Spleen (tissue), 11 donors: ENCODE measurements around the gene THAP12. TPM values are rescaled to one million over a fixed set of nuclear protein-coding genes. Genes with fewer than 3 reads are reported as not detected.

ENCODE experiments used
- DNase-seq: peaks from one replicate; pipeline ENCODE4 v3.0.0-alpha.2; 2020
- H3K27ac ChIP-seq, 8 donors: fragments of 200-600 bp; sonication (generic) in 7 of 8; 1 replicate in 4 of 8; 2 replicates in 4 of 8; pipeline versions ENCODE4 v1.5.0 to v1.8.0; 2016 to 2021; ENCODE audit warnings: inconsistent platforms in 4 of 8, mild to moderate bottlenecking in 4 of 8, moderate library complexity in 1 of 8
- H3K27me3 ChIP-seq, 7 donors: fragments of 200-600 bp; sonication (generic) in 6 of 7; replicated peaks in 1 of 7; 1 replicate in 4 of 7; 2 replicates in 3 of 7; pipeline versions ENCODE4 v1.5.0 to v1.8.0; 2016 to 2021; ENCODE audit warnings: inconsistent platforms in 3 of 7, mild to moderate bottlenecking in 1 of 7
- H3K36me3 ChIP-seq, 6 donors: fragments of 200-600 bp; sonication (generic) in 5 of 6; 1 replicate in 4 of 6; 2 replicates in 2 of 6; pipeline versions ENCODE4 v1.5.0 to v1.8.0; 2016 to 2021; ENCODE audit warnings: inconsistent platforms in 2 of 6
- H3K4me1 ChIP-seq, 6 donors: fragments of 200-600 bp; sonication (generic) in 5 of 6; 1 replicate in 3 of 6; 2 replicates in 3 of 6; pipeline versions ENCODE4 v1.5.0 to v1.8.0; 2016 to 2021; ENCODE audit warnings: inconsistent platforms in 3 of 6
- H3K4me3 ChIP-seq, 8 donors: fragments of 200-600 bp; sonication (generic) in 7 of 8; 1 replicate in 4 of 8; 2 replicates in 4 of 8; pipeline versions ENCODE4 v1.5.0 to v1.8.0; 2016 to 2021; ENCODE audit warnings: inconsistent platforms in 4 of 8, mild to moderate bottlenecking in 4 of 8, moderate library complexity in 2 of 8
- H3K9me3 ChIP-seq, 8 donors: fragments of 200-600 bp; sonication (generic) in 7 of 8; 1 replicate in 4 of 8; 2 replicates in 4 of 8; pipeline versions ENCODE4 v1.5.0 to v1.8.0; 2016 to 2021; ENCODE audit warnings: inconsistent platforms in 4 of 8
- POLR2A ChIP-seq, 3 donors: fragments of 450-650 bp; IDR thresholded peaks; one replicate each; pipeline ENCODE4 v1.5.1; 2017; ENCODE audit warnings: antibody characterized with exemption in 3 of 3, mild to moderate bottlenecking in 1 of 3
- POLR2AphosphoS5 ChIP-seq, 3 donors: sonication (generic); formaldehyde crosslinking; IDR thresholded peaks; one replicate each; pipeline ENCODE4 v1.5.1; 2017; ENCODE audit warnings: antibody characterized with exemption in 3 of 3
- WGBS, 5 donors: extraction: QIAGEN DNeasy Blood & Tissue Kit in 3 of 5; methylation state at CpG; one replicate each; pipeline versions ENCODE4 v1.1.5 to v1.1.7; 2013 to 2018; 5-methylcytosine and 5-hydroxymethylcytosine counted together
- intact Hi-C: fragments of 100-400 bp; cut with DNase I; formaldehyde crosslinking; loops from one replicate; pipeline ENCODE4 v1.15.0; 2023; ENCODE audit warnings: low total_unique reads
- polyA plus RNA-seq, 3 donors: library from polyadenylated mRNA; stranded (reverse); fragments of 200-250 nt; gene quantifications; one replicate each; pipeline ENCODE4 v1.2.1, GENCODE V29; 2013
- small RNA-seq, 4 donors: library from RNA; depleted of rRNA; stranded (forward); fragments of <200 nt; gene quantifications; one replicate each; pipeline ENCODE3, GENCODE V24; 2016
- total RNA-seq, 7 donors: library from RNA; depleted of rRNA in 3 of 7; stranded (reverse); fragments of >200 nt in 3 of 7; fragmentation: NEBNext Ultra II Directional in 4 of 7; extraction: Animal tissue kit (Norgen Biotek cat#: 25700) in 4 of 7; gene quantifications; one replicate each; pipeline versions ENCODE4 v1.1.0 to v1.2.1, GENCODE V29; 2016 to 2021
- TF ChIP-seq, protein P1 (sequence below), 11 experiments: fragments of 200-600 bp in 7 of 11; fragments of 450-650 bp in 4 of 11; sonication (generic) in 4 of 11; IDR thresholded peaks in 8 of 11; conservative IDR thresholded peaks in 3 of 11; 1 replicate in 7 of 11; 2 replicates in 4 of 11; pipeline versions ENCODE4 v1.4.0 to v1.8.0; 2016 to 2021; ENCODE audit warnings: antibody characterized with exemption in 11 of 11, inconsistent platforms in 4 of 11, mild to moderate bottlenecking in 1 of 11
- donor health status: healthy with polysubstance abuse.
- donor health status: DM: no; HTN: no; CAD: no; lungs with moderate emphysema.
- donor health status: DM: no; HTN: no; CAD: no.
- donor health status: Bipolar disorder and iron deficiency.
- donor health status: healthy.
- donor health status: DM: no; HTN: no; CAD: no.
- donor health status: DM: yes; HTN: yes; CAD: no.

The THAP12 gene
- total and polyA plus RNA-seq, 10 donors, result 28.4 to 51.8 (median 39.6) TPM

DNA sequence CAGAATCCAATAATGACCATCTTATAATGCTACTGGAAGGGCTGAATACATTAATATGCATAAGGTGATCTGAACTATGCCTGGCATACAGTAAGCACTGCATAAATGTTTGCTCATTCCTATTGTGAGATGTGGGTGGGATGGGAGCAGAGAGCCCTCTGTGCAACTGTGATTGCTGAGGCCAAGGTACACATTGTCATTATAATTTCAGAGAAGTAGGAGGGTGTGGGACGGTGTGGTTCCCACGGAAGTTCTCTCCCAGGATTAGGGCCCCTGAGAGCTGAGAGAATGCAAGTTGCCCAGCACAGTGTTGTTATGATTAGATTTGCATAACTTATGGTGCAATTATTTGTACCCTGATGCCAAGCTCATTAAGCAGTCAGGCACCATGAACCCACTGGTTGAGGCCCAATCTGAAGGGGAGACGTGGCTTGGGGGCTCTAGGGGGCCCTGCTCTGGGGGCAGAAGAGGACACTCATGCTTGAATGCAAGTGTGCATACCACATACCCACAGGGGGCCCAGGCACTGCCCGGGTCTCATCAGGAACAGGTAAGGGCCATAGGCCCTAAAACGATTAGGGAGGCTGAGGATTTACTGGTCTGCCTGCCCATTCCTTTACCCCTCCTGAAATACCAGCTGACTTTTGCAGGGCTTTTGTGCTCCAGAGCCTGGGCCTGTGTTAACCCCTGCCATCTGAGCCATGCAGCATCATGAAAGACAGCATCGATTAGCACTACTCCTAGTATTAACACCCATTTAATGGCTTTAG, 72.8 kb downstream of the THAP12 start:
- 76 to 87% (median 81%) methylated on average over 4 to 6 of the region's 6 CpGs for WGBS, 5 donors
- no peak for DNase-seq
- intact Hi-C loops, result no loop called here
- Histone ChIP-seq H3K36me3 (no peaks in the 10 kb centered on the region), H3K4me1 (no peaks in the 10 kb centered on the region), H3K27ac (no peak overlapping the region), H3K9me3 (no peaks in the 10 kb centered on the region), H3K27me3 (no peaks in the 10 kb centered on the region), H3K4me3 (no peak overlapping the region)
- TF ChIP-seq, protein P1, sequence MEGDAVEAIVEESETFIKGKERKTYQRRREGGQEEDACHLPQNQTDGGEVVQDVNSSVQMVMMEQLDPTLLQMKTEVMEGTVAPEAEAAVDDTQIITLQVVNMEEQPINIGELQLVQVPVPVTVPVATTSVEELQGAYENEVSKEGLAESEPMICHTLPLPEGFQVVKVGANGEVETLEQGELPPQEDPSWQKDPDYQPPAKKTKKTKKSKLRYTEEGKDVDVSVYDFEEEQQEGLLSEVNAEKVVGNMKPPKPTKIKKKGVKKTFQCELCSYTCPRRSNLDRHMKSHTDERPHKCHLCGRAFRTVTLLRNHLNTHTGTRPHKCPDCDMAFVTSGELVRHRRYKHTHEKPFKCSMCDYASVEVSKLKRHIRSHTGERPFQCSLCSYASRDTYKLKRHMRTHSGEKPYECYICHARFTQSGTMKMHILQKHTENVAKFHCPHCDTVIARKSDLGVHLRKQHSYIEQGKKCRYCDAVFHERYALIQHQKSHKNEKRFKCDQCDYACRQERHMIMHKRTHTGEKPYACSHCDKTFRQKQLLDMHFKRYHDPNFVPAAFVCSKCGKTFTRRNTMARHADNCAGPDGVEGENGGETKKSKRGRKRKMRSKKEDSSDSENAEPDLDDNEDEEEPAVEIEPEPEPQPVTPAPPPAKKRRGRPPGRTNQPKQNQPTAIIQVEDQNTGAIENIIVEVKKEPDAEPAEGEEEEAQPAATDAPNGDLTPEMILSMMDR (IDR thresholded peaks at IDR 0.05 in 8 of 11, conservative IDR thresholded peaks at IDR 0.05 in 3 of 11), result no peak
- TF ChIP-seq POLR2AphosphoS5 (IDR thresholded peaks at IDR 0.05) (no peak), POLR2A (IDR thresholded peaks at IDR 0.05) (no peak)

DNA sequence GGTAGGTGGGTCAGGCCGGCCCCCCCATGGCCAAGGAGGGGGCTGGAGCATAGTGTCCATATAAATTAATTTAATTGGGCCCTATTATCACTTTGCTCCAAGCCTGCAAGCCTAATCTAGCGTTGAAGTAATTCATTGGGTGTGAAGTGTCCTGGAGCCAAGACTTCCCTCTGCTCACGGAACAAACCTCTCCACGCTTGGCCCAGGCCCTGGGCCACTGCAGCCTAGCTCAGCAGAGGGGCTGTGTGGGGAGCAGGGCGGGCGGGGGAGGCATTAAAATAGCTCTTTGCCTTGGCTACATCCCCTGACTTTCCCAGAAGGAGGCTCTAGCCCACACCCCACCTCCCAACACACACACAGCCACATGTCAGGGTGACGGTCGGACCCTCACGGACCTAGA, 73.5 kb downstream of the THAP12 start:
- H3K27ac ChIP-seq, result no peak overlapping the region
- intact Hi-C loops, result no loop called here
- H3K27me3 ChIP-seq, result no peaks in the 10 kb centered on the region
- no peaks in the 10 kb centered on the region for H3K9me3 ChIP-seq
- no peaks in the 10 kb centered on the region for H3K36me3 ChIP-seq
- no peaks in the 10 kb centered on the region for H3K4me1 ChIP-seq
- WGBS, 5 donors, result 88 to 98% (median 89%) methylated on average over 6 to 9 of the region's 9 CpGs
- no peak for DNase-seq
- TF ChIP-seq, protein P1 (IDR thresholded peaks at IDR 0.05 in 8 of 11, conservative IDR thresholded peaks at IDR 0.05 in 3 of 11), result no peak
- no peak for TF ChIP-seq POLR2AphosphoS5 (IDR thresholded peaks at IDR 0.05)
- TF ChIP-seq POLR2A (IDR thresholded peaks at IDR 0.05), result no peak
- no peak overlapping the region for H3K4me3 ChIP-seq

DNA sequence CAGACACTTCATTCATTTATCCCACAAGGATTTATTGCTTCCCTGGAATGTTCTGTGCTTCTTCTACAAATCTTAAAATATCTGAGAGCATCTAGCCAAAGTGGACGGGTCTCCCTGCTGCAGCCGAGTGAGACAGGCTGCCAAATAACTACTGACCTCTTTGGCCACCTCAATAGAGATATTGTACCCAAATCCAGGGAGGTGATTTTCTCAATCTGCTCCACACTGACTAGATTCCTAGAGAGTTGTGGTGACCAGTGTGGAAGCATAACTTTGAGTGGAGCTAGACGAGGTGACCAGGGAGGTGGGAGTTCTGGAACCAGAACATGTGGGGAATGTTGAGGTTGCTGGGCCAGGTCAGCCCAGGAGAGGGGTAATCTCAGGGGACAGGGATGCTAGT, 77.5 kb downstream of the THAP12 start:
- Histone ChIP-seq H3K27ac (no peak overlapping the region), H3K4me1 (no peaks in the 10 kb centered on the region), H3K4me3 (no peak overlapping the region), H3K9me3 (no peaks in the 10 kb centered on the region), H3K27me3 (no peaks in the 10 kb centered on the region), H3K36me3 (no peaks in the 10 kb centered on the region)
- TF ChIP-seq POLR2A (IDR thresholded peaks at IDR 0.05) (no peak), POLR2AphosphoS5 (IDR thresholded peaks at IDR 0.05) (no peak)
- TF ChIP-seq, protein P1 (IDR thresholded peaks at IDR 0.05 in 8 of 11, conservative IDR thresholded peaks at IDR 0.05 in 3 of 11), result no peak
- DNase-seq, result no peak
- WGBS, 5 donors, result 57 to 81% (median 73%) methylated on average over 3 of the region's 3 CpGs
- intact Hi-C loops, result no loop called here

DNA sequence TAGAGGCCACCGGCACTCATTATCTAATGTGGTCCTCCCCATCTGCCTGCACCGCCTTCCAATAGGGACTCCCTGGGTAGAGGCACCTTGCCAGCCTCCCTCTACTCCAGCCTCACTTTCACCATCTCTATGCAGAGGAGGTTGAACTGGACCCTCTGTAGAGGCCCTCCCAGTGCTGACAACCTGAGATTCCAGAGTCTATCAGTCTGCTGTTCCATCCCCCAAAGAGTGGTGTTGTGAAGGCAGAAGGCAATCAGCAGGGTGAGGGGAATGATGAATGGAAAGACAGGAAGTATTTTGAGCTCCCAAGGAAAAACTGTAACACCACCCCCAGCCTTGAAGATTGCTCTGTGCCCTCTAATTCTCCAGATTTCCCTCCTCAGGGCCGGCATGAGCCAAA, 77.9 kb downstream of the THAP12 start:
- no peaks in the 10 kb centered on the region for H3K27me3 ChIP-seq
- intact Hi-C loops, result no loop called here
- no peak for DNase-seq
- H3K4me1 ChIP-seq, result no peaks in the 10 kb centered on the region
- TF ChIP-seq, protein P1 (IDR thresholded peaks at IDR 0.05 in 8 of 11, conservative IDR thresholded peaks at IDR 0.05 in 3 of 11), result no peak
- TF ChIP-seq POLR2AphosphoS5 (IDR thresholded peaks at IDR 0.05) (no peak), POLR2A (IDR thresholded peaks at IDR 0.05) (no peak)
- WGBS, 5 donors, result 68 to 90% (median 81%) methylated on average over 3 of the region's 3 CpGs
- no peak overlapping the region for H3K27ac ChIP-seq
- H3K36me3 ChIP-seq, result no peaks in the 10 kb centered on the region
- H3K9me3 ChIP-seq, result no peaks in the 10 kb centered on the region
- H3K4me3 ChIP-seq, result no peak overlapping the region

Small RNA genes lying within 50 kb of the gene (small RNA-seq; reads per million reads assigned to genes)
- gene RF00019, result 0 reads per million in 4 donors

Other genes starting within 250 kb of the THAP12 start
- gene WNT11, start 174.6 kb downstream of the THAP12 start, total RNA-seq, result 1 to 10 TPM in 6 of 7 donors, under 1 TPM in 1; 0.85 to 4.2 (median 3.1) TPM
- under 1 TPM; 0.09 to 0.67 (median 0.62) TPM for gene WNT11, start 174.6 kb downstream of the THAP12 start, polyA plus RNA-seq
- 1 to 10 TPM; 2.9 to 5.6 (median 4.5) TPM for gene GVQW3, start 191 bp upstream of the THAP12 start, total RNA-seq
- 1 to 10 TPM in 2 of 3 donors, under 1 TPM in 1; 0.35 to 1.3 (median 1.1) TPM for gene GVQW3, start 191 bp upstream of the THAP12 start, polyA plus RNA-seq
- 10 to 100 TPM; 28.2 to 81.8 (median 37.4) TPM for gene EMSY, start 63.9 kb upstream of the THAP12 start, total RNA-seq
- gene EMSY, start 63.9 kb upstream of the THAP12 start, polyA plus RNA-seq, result 1 to 10 TPM; 3.8 to 6.8 (median 4.7) TPM